ENCODE measurements around the gene SLF2.
A peak's percentile ranks its signal among the peaks of the same experiment; 100 is the strongest.

Gene SLF2

DNA sequence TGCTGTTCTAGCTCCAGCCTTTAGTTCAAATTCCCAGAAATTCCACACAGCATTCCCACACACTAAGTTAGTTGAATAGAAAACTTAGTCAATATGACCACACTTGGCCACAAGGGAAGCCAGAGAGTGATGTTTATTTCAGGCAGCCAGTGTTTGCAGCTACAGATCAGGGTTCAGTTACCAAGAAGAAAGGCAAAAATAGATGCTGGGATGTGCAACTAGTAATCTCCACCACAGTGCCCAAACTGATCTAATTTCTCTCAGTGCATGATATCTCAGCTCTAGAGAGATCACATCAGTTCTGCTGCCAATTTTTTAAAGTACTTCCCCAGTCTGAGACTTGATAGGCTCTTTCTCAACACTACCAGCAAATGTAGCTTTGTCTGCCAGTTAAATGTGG is 17.6 kb downstream of the SLF2 start:
- TF ChIP-seq, protein P1, sequence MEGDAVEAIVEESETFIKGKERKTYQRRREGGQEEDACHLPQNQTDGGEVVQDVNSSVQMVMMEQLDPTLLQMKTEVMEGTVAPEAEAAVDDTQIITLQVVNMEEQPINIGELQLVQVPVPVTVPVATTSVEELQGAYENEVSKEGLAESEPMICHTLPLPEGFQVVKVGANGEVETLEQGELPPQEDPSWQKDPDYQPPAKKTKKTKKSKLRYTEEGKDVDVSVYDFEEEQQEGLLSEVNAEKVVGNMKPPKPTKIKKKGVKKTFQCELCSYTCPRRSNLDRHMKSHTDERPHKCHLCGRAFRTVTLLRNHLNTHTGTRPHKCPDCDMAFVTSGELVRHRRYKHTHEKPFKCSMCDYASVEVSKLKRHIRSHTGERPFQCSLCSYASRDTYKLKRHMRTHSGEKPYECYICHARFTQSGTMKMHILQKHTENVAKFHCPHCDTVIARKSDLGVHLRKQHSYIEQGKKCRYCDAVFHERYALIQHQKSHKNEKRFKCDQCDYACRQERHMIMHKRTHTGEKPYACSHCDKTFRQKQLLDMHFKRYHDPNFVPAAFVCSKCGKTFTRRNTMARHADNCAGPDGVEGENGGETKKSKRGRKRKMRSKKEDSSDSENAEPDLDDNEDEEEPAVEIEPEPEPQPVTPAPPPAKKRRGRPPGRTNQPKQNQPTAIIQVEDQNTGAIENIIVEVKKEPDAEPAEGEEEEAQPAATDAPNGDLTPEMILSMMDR (IDR thresholded peaks at IDR 0.05; ENCODE audit: borderline replicate concordance, insufficient read depth, low read depth, low read length) = no peak
- H3K4me3 ChIP-seq (ENCODE audit: low read depth, low read length) = no peak overlapping the region

DNA sequence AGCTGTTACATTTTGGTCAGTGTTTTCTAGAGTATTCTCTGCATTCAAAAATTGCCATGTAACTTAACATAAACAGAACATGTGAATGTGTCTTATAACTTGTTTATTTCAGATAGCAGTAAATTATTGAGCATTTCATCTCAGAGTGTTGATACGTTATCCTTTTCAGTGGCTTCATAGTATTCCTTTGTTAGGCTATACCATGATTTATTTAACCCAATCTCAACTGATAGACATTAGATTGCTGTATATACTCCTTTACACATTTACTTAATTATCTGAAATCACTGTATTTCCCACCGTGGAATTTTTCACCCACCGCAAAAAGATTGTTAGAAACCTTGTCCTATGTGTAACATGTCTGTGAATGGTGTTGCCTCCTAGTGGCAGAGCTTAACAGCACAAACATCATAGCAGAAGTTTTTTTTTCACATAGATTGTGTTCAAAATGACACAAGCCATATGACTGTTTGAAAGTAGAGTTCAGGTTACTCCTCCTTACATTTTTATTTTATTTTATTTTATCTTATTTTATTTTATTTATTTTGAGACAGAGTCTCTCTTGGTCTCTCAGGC is 21.4 kb downstream of the SLF2 start:
- TF ChIP-seq, protein P1 (IDR thresholded peaks at IDR 0.05; ENCODE audit: borderline replicate concordance, insufficient read depth, low read depth, low read length) = peak; percentile 48; the same call in 1 of the 2 replicates
- no peak overlapping the region for H3K4me3 ChIP-seq (ENCODE audit: low read depth, low read length)

- TF ChIP-seq, protein P1 (IDR thresholded peaks at IDR 0.05; ENCODE audit: borderline replicate concordance, insufficient read depth, low read depth, low read length) = no peak
- no peak overlapping the region for H3K4me3 ChIP-seq (ENCODE audit: low read depth, low read length)
Measured at GRCh38 chr10:100939763-100940344, 27.1 kb downstream of the SLF2 start.

DNA sequence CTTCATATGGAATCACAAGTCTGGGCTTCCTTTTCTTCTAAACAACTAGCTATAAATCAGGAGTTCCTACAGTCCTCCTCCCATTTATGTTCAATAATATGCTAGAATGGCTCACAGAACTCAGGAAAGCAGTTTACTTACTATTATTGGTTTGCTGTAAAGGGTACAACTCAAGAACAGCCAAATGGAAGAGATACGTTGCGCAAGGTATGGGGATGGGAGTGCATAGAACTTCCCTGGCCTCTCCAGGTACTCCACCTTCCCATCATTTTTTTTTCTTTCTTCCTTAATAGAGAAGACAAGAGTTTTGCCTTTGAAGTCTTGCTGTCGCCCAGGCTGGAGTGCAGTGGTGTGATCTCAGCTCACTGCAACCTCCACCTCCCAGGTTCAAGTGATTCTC is 29.5 kb downstream of the SLF2 start:
- H3K4me3 ChIP-seq (ENCODE audit: low read depth, low read length) = no peak overlapping the region
- TF ChIP-seq, protein P1 (IDR thresholded peaks at IDR 0.05; ENCODE audit: borderline replicate concordance, insufficient read depth, low read depth, low read length) = no peak

GRCh38 chr10:100943508-100943907 is 30.7 kb downstream of the SLF2 start:
- TF ChIP-seq, protein P1 (IDR thresholded peaks at IDR 0.05; ENCODE audit: borderline replicate concordance, insufficient read depth, low read depth, low read length) = no peak
- H3K4me3 ChIP-seq (ENCODE audit: low read depth, low read length) = no peak overlapping the region

DNA sequence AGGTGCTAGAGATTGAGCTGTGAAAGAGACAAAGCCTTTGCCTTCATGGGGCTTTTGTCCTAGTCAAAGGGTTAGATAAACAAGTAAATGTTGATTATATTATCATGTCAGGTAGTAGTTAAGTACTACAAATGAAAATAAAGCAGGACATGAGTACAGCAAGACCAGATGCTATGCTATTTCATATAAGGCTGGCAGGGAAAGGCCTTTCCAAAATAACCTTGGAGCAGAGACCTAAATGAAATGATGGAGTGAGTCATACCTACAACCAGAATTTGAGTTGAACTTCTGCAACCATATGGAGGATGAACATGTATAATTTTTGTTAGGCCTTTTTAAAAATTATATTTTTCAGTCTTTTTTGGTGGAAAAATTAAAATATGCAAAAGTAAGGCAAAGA is 33.0 kb downstream of the SLF2 start:
- TF ChIP-seq, protein P1 (IDR thresholded peaks at IDR 0.05; ENCODE audit: borderline replicate concordance, insufficient read depth, low read depth, low read length) = no peak
- H3K4me3 ChIP-seq (ENCODE audit: low read depth, low read length) = no peak overlapping the region

DNA sequence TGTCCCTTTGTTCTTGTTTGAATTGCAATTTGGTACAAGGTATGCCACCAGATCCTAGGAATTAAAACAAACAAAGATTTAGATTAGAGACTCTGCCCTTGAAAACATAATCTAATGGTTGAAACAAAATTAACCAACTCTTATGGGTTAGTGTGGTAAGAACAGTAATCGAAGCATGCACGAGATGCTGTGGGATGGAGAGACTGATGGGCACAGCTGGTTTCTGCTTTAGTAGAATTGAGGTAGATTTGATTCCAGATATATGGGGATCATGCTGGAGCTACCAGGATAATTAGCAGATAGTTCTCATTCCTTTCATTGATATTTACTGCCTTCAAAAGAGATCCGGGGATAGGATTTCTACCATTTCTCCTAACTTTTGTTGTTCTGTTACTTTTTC is 36.2 kb downstream of the SLF2 start:
- TF ChIP-seq, protein P1 (IDR thresholded peaks at IDR 0.05; ENCODE audit: borderline replicate concordance, insufficient read depth, low read depth, low read length) = no peak
- no peak overlapping the region for H3K4me3 ChIP-seq (ENCODE audit: low read depth, low read length)
